ENCODE measurements around the gene CD163L1.

GRCh38 chr12:7404275-7404674 is 39.7 kb downstream of the CD163L1 start:
- TF ChIP-seq POLR2A (IDR thresholded peaks at IDR 0.05) (no peak), POLR2AphosphoS5 (IDR thresholded peaks at IDR 0.05; ENCODE audit: insufficient read depth in 1 of 2, low read depth in 1 of 2) (no peak), CTCF (IDR thresholded peaks at IDR 0.05) (no peak)

Data from vagina (tissue), 2 donors.